ENCODE results near the gene DLD. TPM values are rescaled to one million over a fixed set of nuclear protein-coding genes. Genes with fewer than 3 reads are reported as not detected.

Gene DLD
- total and polyA plus RNA-seq, 4 donors: 49.4 to 121 (median 67.1) TPM

GRCh38 chr7:107964510-107964909 lies 73.5 kb downstream of the DLD start:
- Histone ChIP-seq H3K9me3 (ENCODE audit: control insufficient read depth in 4 of 4, low read length in 3 of 4) (no peaks in the 10 kb centered on the region), H3K36me3 (ENCODE audit: control insufficient read depth in 4 of 4, insufficient read depth in 3 of 4, low read depth in 1 of 4, low read length in 3 of 4) (no peaks in the 10 kb centered on the region), H3K9ac (ENCODE audit: low read depth in 1 of 2, low read length in 2 of 2) (no peak overlapping the region), H3K27ac (ENCODE audit: low read depth in 1 of 2, low read length in 2 of 2) (no peak overlapping the region), H3K27me3 (ENCODE audit: control insufficient read depth in 4 of 4, insufficient read depth in 4 of 4, low read length in 3 of 4) (peaks cover 0 to 6% (median 0%) of the 10 kb centered on the region in 4 donors), H3K4me1 (ENCODE audit: control insufficient read depth in 4 of 4, insufficient read depth in 4 of 4, low read length in 3 of 4) (peaks cover 0 to 5% (median under 1%) of the 10 kb centered on the region in 4 donors), H3K4me3 (ENCODE audit: low read depth in 1 of 3, low read length in 3 of 3) (no peak overlapping the region)
- DNase-seq (ENCODE audit: low spot score): no peak
- 94% methylated on average over 11 of the region's 11 CpGs for WGBS
- TF ChIP-seq HNF4G (IDR thresholded peaks at IDR 0.05) (no peak), GABPA (IDR thresholded peaks at IDR 0.05 in 1 of 2, conservative IDR thresholded peaks at IDR 0.05 in 1 of 2) (no peak), HNF4A (conservative IDR thresholded peaks at IDR 0.05) (no peak), JUND (IDR thresholded peaks at IDR 0.05) (no peak), NR2F2 (IDR thresholded peaks at IDR 0.05) (no peak), SP1 (IDR thresholded peaks at IDR 0.05) (no peak), EGR1 (IDR thresholded peaks at IDR 0.05; ENCODE audit: low read depth in 2 of 2) (no peak), CTCF (IDR thresholded peaks at IDR 0.05; ENCODE audit: low read depth, low read length, missing input control) (no peak)
- TF ChIP-seq, protein P1, sequence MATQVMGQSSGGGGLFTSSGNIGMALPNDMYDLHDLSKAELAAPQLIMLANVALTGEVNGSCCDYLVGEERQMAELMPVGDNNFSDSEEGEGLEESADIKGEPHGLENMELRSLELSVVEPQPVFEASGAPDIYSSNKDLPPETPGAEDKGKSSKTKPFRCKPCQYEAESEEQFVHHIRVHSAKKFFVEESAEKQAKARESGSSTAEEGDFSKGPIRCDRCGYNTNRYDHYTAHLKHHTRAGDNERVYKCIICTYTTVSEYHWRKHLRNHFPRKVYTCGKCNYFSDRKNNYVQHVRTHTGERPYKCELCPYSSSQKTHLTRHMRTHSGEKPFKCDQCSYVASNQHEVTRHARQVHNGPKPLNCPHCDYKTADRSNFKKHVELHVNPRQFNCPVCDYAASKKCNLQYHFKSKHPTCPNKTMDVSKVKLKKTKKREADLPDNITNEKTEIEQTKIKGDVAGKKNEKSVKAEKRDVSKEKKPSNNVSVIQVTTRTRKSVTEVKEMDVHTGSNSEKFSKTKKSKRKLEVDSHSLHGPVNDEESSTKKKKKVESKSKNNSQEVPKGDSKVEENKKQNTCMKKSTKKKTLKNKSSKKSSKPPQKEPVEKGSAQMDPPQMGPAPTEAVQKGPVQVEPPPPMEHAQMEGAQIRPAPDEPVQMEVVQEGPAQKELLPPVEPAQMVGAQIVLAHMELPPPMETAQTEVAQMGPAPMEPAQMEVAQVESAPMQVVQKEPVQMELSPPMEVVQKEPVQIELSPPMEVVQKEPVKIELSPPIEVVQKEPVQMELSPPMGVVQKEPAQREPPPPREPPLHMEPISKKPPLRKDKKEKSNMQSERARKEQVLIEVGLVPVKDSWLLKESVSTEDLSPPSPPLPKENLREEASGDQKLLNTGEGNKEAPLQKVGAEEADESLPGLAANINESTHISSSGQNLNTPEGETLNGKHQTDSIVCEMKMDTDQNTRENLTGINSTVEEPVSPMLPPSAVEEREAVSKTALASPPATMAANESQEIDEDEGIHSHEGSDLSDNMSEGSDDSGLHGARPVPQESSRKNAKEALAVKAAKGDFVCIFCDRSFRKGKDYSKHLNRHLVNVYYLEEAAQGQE (IDR thresholded peaks at IDR 0.05): no peak

GRCh38 chr7:107966711-107967110 lies 75.7 kb downstream of the DLD start:
- no peak overlapping the region for H3K4me3 ChIP-seq (ENCODE audit: low read depth in 1 of 3, low read length in 3 of 3)
- WGBS: 83% methylated on average over 4 of the region's 4 CpGs
- TF ChIP-seq HNF4A (conservative IDR thresholded peaks at IDR 0.05) (no peak), RAD21 (IDR thresholded peaks at IDR 0.05) (no peak), GABPA (IDR thresholded peaks at IDR 0.05 in 1 of 2, conservative IDR thresholded peaks at IDR 0.05 in 1 of 2) (no peak), EGR1 (IDR thresholded peaks at IDR 0.05; ENCODE audit: low read depth in 2 of 2) (no peak), ATF3 (IDR thresholded peaks at IDR 0.05) (no peak), NR2F2 (IDR thresholded peaks at IDR 0.05) (no peak), YY1 (IDR thresholded peaks at IDR 0.05) (no peak), JUND (IDR thresholded peaks at IDR 0.05) (no peak), RXRA (IDR thresholded peaks at IDR 0.05) (no peak), CTCF (IDR thresholded peaks at IDR 0.05; ENCODE audit: low read depth, low read length, missing input control) (no peak), HNF4G (IDR thresholded peaks at IDR 0.05) (no peak), SP1 (IDR thresholded peaks at IDR 0.05) (no peak), FOXA2 (IDR thresholded peaks at IDR 0.05) (no peak), FOXA1 (IDR thresholded peaks at IDR 0.05) (no peak), TAF1 (conservative IDR thresholded peaks at IDR 0.05) (no peak)
- TF ChIP-seq, protein P1 (IDR thresholded peaks at IDR 0.05): no peak
- TF ChIP-seq, protein P2, sequence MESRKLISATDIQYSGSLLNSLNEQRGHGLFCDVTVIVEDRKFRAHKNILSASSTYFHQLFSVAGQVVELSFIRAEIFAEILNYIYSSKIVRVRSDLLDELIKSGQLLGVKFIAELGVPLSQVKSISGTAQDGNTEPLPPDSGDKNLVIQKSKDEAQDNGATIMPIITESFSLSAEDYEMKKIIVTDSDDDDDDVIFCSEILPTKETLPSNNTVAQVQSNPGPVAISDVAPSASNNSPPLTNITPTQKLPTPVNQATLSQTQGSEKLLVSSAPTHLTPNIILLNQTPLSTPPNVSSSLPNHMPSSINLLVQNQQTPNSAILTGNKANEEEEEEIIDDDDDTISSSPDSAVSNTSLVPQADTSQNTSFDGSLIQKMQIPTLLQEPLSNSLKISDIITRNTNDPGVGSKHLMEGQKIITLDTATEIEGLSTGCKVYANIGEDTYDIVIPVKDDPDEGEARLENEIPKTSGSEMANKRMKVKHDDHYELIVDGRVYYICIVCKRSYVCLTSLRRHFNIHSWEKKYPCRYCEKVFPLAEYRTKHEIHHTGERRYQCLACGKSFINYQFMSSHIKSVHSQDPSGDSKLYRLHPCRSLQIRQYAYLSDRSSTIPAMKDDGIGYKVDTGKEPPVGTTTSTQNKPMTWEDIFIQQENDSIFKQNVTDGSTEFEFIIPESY (IDR thresholded peaks at IDR 0.05): no peak
- TF ChIP-seq, protein P3, sequence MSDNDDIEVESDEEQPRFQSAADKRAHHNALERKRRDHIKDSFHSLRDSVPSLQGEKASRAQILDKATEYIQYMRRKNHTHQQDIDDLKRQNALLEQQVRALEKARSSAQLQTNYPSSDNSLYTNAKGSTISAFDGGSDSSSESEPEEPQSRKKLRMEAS (IDR thresholded peaks at IDR 0.05): no peak
- DNase-seq (ENCODE audit: low spot score): no peak
- H3K27me3 ChIP-seq (ENCODE audit: control insufficient read depth in 4 of 4, insufficient read depth in 4 of 4, low read length in 3 of 4): peaks cover 0 to 6% (median 0%) of the 10 kb centered on the region in 4 donors
- no peak overlapping the region for H3K27ac ChIP-seq (ENCODE audit: low read depth in 1 of 2, low read length in 2 of 2)
- H3K36me3 ChIP-seq (ENCODE audit: control insufficient read depth in 4 of 4, insufficient read depth in 3 of 4, low read depth in 1 of 4, low read length in 3 of 4): no peaks in the 10 kb centered on the region
- H3K9ac ChIP-seq (ENCODE audit: low read depth in 1 of 2, low read length in 2 of 2): no peak overlapping the region
- no peaks in the 10 kb centered on the region for H3K9me3 ChIP-seq (ENCODE audit: control insufficient read depth in 4 of 4, low read length in 3 of 4)
- peaks cover 0 to 9% (median under 1%) of the 10 kb centered on the region in 4 donors for H3K4me1 ChIP-seq (ENCODE audit: control insufficient read depth in 4 of 4, insufficient read depth in 4 of 4, low read length in 3 of 4)

All from liver (tissue), 9 donors.